Glomerular visceral epithelial cell (primary cell): ENCODE measurements around the gene PEX19.
A peak's percentile ranks its signal among the peaks of the same experiment; 100 is the strongest.
"Not testable (repeated sequence)": the region's sequence is repeated elsewhere in the genome, so short reads cannot be mapped to it uniquely, and the experiment has no call there.

Experiments
- DNase-seq: peaks from one replicate; pipeline ENCODE4 v3.0.0-alpha.2; 2016; ENCODE audit errors: extremely low spot score

Gene PEX19

GRCh38 chr1:160284782-160285344 lies at the start of gene PEX19:
Gene PEX19, minus strand, starts transcription at chr1:160285133. Its CDS starts 9 bp downstream, at chr1:160285124.
- DNase-seq: peak; percentile 93

- no peak for DNase-seq
These were observed 47.6 kb upstream of the PEX19 start for GRCh38 chr1:160332516-160332915.

GRCh38 chr1:160330119-160330518 lies 45.2 kb upstream of the PEX19 start:
- no peak for DNase-seq

- DNase-seq: no peak
These were observed 43.3 kb upstream of the PEX19 start for GRCh38 chr1:160328184-160328583.

DNA sequence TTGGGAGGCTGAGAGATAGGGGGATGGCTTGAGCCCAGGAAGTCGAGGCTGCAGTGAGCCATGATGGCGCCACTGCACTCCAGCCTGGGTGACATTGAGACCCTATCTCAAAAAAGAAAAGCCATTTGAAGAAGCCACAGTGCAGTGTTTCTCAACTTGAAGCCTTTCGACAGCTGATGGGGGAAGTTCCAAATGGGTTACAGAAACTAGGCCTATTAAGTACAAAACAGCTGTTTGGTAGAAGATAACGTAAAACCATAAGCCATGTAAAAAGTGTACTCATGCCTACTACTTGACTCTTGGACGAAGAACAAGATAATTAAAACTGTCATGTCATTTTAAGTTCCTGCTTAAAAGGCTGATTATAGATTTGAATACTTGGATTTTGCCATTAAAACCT lies 41.5 kb upstream of the PEX19 start:
- no peak for DNase-seq

DNA sequence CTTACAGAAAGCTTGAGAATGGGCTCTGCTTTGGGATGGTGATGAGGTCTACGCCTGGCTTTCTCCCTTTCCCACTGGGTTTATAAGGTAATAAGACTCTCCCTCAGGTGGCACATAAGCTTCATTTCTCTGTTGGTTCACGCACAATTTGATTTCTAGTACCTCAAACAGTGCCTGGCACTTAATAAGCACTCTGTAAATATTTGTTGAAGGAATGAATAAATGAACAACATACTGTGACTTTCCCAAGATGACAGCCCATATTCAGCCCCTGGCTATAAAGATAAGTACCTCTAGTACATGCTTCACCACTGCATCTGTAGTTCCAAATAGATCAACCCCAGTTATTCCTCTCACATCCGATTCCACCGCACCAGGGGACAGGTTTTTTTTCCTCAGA lies 40.3 kb upstream of the PEX19 start:
- no peak for DNase-seq

DNA sequence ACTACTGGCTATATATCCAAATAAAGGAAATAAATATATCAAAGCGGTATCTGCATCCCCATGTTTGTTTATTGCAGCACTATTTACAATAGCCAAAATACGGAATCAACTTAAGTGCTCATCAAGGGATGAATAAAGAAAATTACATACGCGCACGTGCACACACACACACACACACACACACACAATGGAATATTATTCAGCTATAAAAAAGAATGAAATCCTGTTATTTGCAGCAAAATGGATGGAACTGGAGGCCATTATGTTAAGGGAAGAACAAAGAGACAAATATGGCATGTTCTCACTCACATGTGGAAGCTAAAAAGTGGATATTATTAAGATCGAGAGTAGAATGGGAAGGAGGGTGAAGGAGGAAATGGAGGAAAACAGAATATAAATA lies 37.9 kb upstream of the PEX19 start:
- no peak for DNase-seq

- DNase-seq: no peak
These were observed 30.4 kb upstream of the PEX19 start for GRCh38 chr1:160315359-160315758.

DNA sequence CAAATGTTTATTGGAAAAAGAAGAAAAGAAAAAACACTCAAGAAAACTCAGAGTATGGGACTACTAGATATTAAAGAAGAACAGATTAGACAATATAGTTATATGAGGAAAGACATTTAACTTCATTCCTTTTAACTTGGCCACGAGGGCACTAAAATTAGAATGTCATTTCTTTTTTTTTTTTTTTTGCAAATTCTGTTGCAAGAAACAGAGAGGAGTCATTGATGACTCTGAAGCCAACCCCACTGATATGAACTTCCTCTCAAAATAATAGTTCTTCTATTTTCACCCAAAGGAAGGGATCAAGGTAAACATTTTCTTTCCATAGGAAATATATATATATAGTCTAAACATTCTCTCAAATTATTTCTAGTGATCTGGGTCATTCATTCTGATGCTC lies 24.6 kb upstream of the PEX19 start:
- no peak for DNase-seq

- no peak for DNase-seq
These were observed 24.2 kb upstream of the PEX19 start for GRCh38 chr1:160309185-160309557.

DNA sequence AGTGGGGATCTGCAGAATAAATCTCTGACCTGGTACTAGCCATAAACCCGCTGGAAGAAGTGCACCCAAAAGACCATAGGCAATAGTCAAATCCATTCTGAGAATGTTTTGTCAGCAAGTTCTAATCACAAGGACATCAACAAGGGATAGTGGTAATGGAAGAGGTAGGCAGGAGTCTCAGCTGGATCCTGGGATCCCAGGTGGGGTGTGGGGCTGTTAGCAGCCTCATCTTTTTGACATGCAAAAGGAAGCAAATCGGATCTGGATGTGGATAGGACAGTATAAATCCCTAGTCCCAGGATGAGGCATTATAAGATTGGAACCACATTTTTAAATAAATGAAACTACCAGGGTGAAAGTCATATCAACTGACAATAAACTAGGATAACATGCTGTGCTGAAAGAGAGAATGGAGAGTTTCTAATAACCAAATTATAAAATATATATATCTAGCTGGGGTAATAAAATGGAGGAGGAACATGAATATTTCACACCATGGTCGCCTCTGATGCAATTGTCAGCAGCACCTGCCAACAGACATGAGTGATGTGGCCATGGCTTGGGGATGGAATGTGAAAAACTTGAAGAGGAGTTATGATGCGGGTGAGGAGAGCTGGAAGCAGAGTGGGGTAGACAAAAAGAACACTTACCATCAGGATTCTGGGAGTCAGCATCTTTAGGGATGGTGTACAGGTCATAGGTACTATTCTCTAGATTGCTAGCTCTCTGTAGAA lies 23.7 kb upstream of the PEX19 start:
- no peak for DNase-seq

DNA sequence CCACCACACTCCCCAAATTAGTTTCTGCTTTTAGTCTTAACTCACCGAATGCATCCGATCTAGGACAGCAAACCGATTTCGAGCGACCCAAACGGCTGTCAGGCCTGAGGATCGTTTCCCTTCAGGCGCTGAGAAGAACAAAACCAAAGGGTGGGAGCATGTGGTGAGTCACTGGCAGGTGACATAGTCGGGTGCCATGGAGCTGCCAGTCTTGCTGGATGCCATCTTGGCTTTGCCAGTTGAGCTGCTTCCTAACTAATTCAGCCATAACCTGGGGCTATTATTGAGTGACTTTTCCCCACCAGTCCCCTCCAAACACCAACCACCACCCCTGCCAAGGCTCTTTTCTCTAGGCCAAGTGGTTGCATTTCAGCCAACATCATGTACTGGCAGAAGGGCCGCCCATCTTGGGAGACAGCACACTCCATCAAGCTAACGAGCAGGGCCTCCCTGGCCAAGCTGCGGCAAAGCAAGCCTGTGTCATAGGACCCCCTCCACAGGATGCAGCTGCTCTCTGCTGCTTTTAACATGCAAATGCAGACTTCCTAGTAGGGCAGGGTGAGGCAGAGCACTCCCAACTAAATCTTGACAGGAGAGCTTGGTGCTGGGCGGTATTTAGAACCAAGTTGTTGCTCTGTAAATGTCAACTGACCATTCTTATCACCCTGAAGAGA lies 22.3 kb upstream of the PEX19 start:
- no peak for DNase-seq

- no peak for DNase-seq
These were observed 15.2 kb upstream of the PEX19 start for GRCh38 chr1:160300173-160300572.

- DNase-seq: no peak
These were observed 11.1 kb upstream of the PEX19 start for GRCh38 chr1:160296036-160296435.

GRCh38 chr1:160293020-160293968 lies 8.4 kb upstream of the PEX19 start:
- no peak for DNase-seq

DNA sequence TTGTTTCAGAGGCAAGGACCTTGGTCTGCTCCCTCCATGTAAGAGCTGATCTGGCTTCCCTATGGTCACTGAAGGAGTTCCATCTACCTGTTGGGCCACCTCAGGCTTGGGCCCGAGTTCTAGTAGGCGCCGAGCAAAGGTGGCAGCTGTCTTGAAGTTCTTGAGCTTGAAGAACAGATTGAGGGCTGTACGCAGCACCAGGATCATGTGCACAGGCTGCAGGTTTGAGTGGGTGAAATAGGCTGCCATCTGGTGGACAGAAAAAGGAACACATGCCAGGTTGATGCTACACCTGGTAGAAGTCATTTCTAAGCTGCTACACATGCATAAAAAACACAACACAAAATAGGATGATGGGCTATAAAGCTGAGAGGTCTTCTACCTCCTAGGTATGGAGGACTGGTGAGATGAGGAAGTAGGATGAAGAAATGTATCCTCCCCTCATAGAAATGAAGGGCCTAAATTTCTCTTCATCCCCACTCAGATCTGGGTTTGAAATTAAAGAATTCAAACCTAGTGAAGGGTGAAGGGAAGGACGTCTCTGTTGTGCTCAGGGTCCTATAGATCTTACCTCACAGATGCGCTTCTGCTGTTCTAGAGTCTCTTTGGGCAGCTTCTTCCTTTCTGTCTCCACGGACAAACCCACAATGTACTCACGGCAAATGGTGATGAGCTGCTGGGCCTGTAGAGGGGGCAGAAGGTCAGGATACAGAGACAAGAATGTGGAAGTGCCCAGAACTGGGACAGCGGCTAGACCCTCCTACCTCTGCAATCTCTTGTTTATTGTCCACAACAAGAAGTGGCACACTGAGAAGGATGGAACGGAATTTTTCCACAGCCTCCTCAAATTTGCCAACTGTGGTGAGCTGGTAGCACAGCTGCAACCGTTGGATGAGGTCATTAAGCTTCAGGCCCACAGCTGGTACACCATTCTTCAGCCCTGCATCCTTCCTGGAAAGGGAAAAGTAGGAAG lies 6.6 kb upstream of the PEX19 start:
- DNase-seq: peak; percentile 74

GRCh38 chr1:160287769-160288168 lies 2.8 kb upstream of the PEX19 start:
- not testable (repeated sequence) for DNase-seq

GRCh38 chr1:160285506-160285905 lies 573 bp upstream of the PEX19 start:
- no peak for DNase-seq

DNA sequence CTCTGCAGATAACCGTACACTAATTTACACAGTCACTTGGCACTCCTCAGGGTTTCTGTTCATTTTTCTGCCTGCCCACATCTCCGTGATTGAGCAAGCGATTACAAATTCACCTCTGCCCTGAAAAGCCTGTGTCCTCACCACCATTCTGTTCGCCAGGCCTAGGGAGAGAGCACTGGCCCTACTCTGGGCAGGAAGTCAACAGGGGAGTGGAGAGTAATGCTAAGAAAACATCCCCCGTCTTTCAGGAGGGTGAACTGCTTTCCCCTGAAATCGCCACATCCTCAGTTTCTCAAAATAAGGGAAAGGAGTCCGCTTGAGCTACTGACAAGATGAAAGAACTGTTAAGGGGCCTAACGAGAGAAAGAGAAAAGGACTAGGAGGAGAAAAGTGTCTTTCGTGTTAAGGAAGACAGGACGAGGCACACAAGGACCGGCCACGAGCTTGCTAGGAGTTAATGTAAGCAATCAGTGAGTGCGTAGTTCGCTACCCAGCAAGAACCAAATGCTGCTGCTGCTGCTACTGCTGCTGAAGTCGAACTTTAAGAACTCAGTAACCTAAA lies 632 bp downstream of the PEX19 start:
- DNase-seq: peak; percentile 45

DNA sequence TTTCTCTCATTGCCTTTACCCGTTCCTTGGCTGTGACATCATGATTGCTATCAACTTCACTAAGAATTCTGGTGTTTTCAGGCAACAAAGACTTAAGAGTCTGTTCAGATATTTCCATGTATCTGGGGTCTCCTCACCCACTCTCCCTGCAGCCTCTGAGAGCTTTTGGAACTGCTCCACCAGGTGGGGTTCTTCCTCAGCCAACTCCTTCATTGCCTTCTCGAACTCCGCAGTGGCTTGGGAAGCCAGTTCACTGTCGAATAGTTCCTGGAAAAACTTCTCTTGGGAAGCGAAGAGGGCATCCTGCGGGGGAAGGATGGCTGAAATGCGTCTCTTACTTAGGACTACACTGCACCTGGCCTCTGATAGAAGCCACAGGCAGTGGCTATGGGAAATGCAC lies 2.1 kb downstream of the PEX19 start:
- no peak for DNase-seq

DNA sequence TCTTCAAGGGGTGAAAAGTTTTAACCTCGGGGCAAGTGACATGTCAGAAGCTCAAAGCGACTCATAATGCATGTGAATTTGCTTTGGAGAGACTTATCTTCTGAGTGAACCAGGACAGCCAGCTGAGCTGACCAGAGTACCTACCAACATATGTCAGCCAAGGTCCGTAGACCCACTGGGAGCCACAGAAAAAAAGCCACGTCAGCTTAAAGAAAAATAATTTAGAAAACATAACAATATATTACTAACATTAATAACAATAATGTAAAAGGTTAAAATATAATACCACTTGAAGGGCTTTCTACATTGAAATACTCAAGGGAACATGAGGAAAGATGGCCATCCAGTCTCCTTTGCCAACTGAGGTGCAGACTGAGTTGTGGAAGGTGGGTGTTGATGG lies 6.9 kb downstream of the PEX19 start:
- DNase-seq: no peak
